Esophagus (tissue), 2 donors: ENCODE data around the gene ARHGAP4. TPM values are rescaled to one million over a fixed set of nuclear protein-coding genes. Genes with fewer than 3 reads are reported as not detected.
A peak's percentile ranks its signal among the peaks of the same experiment; 100 is the strongest.

Experiments
- H3K27ac ChIP-seq, 2 donors: one replicate each; pipeline ENCODE4 v1.5.1; 2013; ENCODE audit warnings: low read depth in 2 of 2, mild to moderate bottlenecking in 2 of 2, inconsistent platforms in 1 of 2, low read length in 1 of 2, moderate library complexity in 1 of 2
- H3K27me3 ChIP-seq, 2 donors: one replicate each; pipeline ENCODE4 v1.6.1; 2013; ENCODE audit warnings: low read length in 2 of 2, control low read depth in 1 of 2, mild to moderate bottlenecking in 1 of 2; ENCODE audit not compliant: insufficient read depth in 2 of 2, control insufficient read depth in 1 of 2
- H3K36me3 ChIP-seq, 2 donors: one replicate each; pipeline ENCODE4 v1.6.1; 2013; ENCODE audit warnings: low read length in 1 of 2; ENCODE audit not compliant: control insufficient read depth in 2 of 2, insufficient read depth in 2 of 2
- H3K4me1 ChIP-seq, 2 donors: one replicate each; pipeline ENCODE4 v1.6.1; 2013; ENCODE audit warnings: low read length in 1 of 2; ENCODE audit not compliant: control insufficient read depth in 2 of 2, insufficient read depth in 2 of 2
- H3K4me3 ChIP-seq, 2 donors: one replicate each; pipeline ENCODE4 v1.5.1; 2013; ENCODE audit warnings: low read length in 2 of 2, mild to moderate bottlenecking in 2 of 2, low read depth in 1 of 2, moderate library complexity in 1 of 2
- H3K9me3 ChIP-seq, 2 donors: one replicate each; pipeline ENCODE4 v1.6.1; 2013; ENCODE audit warnings: mild to moderate bottlenecking in 2 of 2, low read depth in 1 of 2, low read length in 1 of 2, moderate library complexity in 1 of 2; ENCODE audit not compliant: control insufficient read depth in 2 of 2, insufficient read depth in 1 of 2
- WGBS, 2 donors: extraction: QIAGEN DNeasy Blood & Tissue Kit; methylation state at CpG; one replicate each; pipeline ENCODE4 v1.1.7; 2013; 5-methylcytosine and 5-hydroxymethylcytosine counted together
- polyA plus RNA-seq, 2 donors: library from polyadenylated mRNA; stranded (reverse); fragments of 200-250 nt; gene quantifications; one replicate each; pipeline ENCODE4 v1.2.3, GENCODE V29; 2013
- donor health status: healthy with polysubstance abuse.
- donor health status: Bipolar disorder and iron deficiency.

The ARHGAP4 gene
- 10 to 100 TPM; 10.6 to 23.4 TPM for polyA plus RNA-seq

GRCh38 chrX:153925739-153926551 is at the start of gene ARHGAP4:
Gene ARHGAP4, minus strand, starts transcription at chrX:153926264. Its CDS starts 62 bp downstream, at chrX:153926202.
- Histone ChIP-seq H3K4me3 (peak within 1 kb of the TSS; percentile 37 to 56), H3K4me1 (peaks cover 0 to 13% of the 10 kb centered on the region in 2 donors), H3K27ac (peak within 1 kb of the TSS; percentile 99), H3K9me3 (no peaks in the 10 kb centered on the region), H3K27me3 (no peaks in the 10 kb centered on the region), H3K36me3 (peaks cover 0 to 11% of the 10 kb centered on the region in 2 donors)
- 26 to 29% methylated on average over 43 to 58 of the region's 59 CpGs for WGBS, 2 donors

- H3K36me3 ChIP-seq, result no peaks in the 10 kb centered on the region
- no peaks in the 10 kb centered on the region for H3K27me3 ChIP-seq
- peaks cover 6 to 13% of the 10 kb centered on the region in 2 donors for H3K4me1 ChIP-seq
- WGBS, 2 donors, result 70 to 76% methylated on average over 3 of the region's 3 CpGs
- peak overlapping the region; percentile 86 to 90 for H3K27ac ChIP-seq
- H3K4me3 ChIP-seq, result no peak overlapping the region
- no peaks in the 10 kb centered on the region for H3K9me3 ChIP-seq
Observed at GRCh38 chrX:153974726-153975286, 48.7 kb upstream of the ARHGAP4 start.

GRCh38 chrX:153974003-153974725 is 48.1 kb upstream of the ARHGAP4 start:
- Histone ChIP-seq H3K27me3 (no peaks in the 10 kb centered on the region), H3K4me1 (peaks cover 8 to 17% of the 10 kb centered on the region in 2 donors), H3K9me3 (no peaks in the 10 kb centered on the region), H3K4me3 (no peak overlapping the region), H3K27ac (peak overlapping the region; percentile 86 to 90), H3K36me3 (no peaks in the 10 kb centered on the region)
- 64 to 70% methylated on average over 14 of the region's 14 CpGs for WGBS, 2 donors

- H3K27ac ChIP-seq, result peak overlapping the region; percentile 90 to 100
- no peaks in the 10 kb centered on the region for H3K27me3 ChIP-seq
- H3K4me1 ChIP-seq, result peaks cover 8 to 21% of the 10 kb centered on the region in 2 donors
- H3K36me3 ChIP-seq, result no peaks in the 10 kb centered on the region
- peak overlapping the region; percentile 60 to 90 for H3K4me3 ChIP-seq
- no peaks in the 10 kb centered on the region for H3K9me3 ChIP-seq
- 28 to 45% methylated on average over 20 of the region's 20 CpGs for WGBS, 2 donors
Observed at GRCh38 chrX:153973127-153974002, 47.3 kb upstream of the ARHGAP4 start.

- Histone ChIP-seq H3K4me3 (peak within 1 kb of the TSS; percentile 60 to 90), H3K4me1 (peaks cover 8 to 26% of the 10 kb centered on the region in 2 donors), H3K9me3 (no peaks in the 10 kb centered on the region), H3K27ac (peak within 1 kb of the TSS; percentile 90 to 100), H3K36me3 (no peaks in the 10 kb centered on the region), H3K27me3 (no peaks in the 10 kb centered on the region)
- WGBS, 2 donors, result 0 to 1% methylated on average over 63 to 103 of the region's 103 CpGs
Observed at GRCh38 chrX:153972368-153973126, 46.5 kb upstream of the ARHGAP4 start, which contains the start of gene TMEM187. Gene TMEM187, plus strand, starts transcription at chrX:153972754. Its CDS starts 9,309 bp downstream, at chrX:153982063.

- WGBS, 2 donors, result 0 to 11% methylated on average over 95 to 96 of the region's 96 CpGs
- no peaks in the 10 kb centered on the region for H3K27me3 ChIP-seq
- peaks cover 8 to 32% of the 10 kb centered on the region in 2 donors for H3K4me1 ChIP-seq
- H3K27ac ChIP-seq, result peak within 1 kb of the TSS; percentile 90 to 100
- no peaks in the 10 kb centered on the region for H3K36me3 ChIP-seq
- H3K9me3 ChIP-seq, result no peaks in the 10 kb centered on the region
- H3K4me3 ChIP-seq, result peak within 1 kb of the TSS; percentile 60 to 90
Observed at GRCh38 chrX:153971450-153972367, 45.6 kb upstream of the ARHGAP4 start, which contains the start of gene HCFC1. Gene HCFC1, minus strand, starts transcription at chrX:153971818. Its CDS starts 978 bp downstream, at chrX:153970840.

GRCh38 chrX:153971124-153971449 is 45.0 kb upstream of the ARHGAP4 start:
- Histone ChIP-seq H3K36me3 (no peaks in the 10 kb centered on the region), H3K27ac (peak overlapping the region; percentile 90 to 100), H3K4me3 (peak overlapping the region; percentile 60 to 90), H3K4me1 (peaks cover 8 to 38% of the 10 kb centered on the region in 2 donors), H3K9me3 (no peaks in the 10 kb centered on the region), H3K27me3 (no peaks in the 10 kb centered on the region)
- WGBS, 2 donors, result 1 to 9% methylated on average over 22 to 34 of the region's 34 CpGs
